Thyroid gland (tissue), 4 donors: Measurements from ENCODE around the gene ADARB2. TPM values are rescaled to one million over a fixed set of nuclear protein-coding genes. Genes with fewer than 3 reads are reported as not detected.

Experiments
- DNase-seq, 2 donors: peaks; one replicate each; pipeline ENCODE4 v3.0.0-alpha.2; 2019
- H3K27ac ChIP-seq, 3 donors: fragments of 200-600 bp; sonication (generic); 1 replicate in 2 of 3; 2 replicates in 1 of 3; pipeline ENCODE4 v1.5.1; 2016 to 2019; ENCODE audit warnings: mild to moderate bottlenecking in 1 of 3, moderate library complexity in 1 of 3
- H3K27me3 ChIP-seq: fragments of 200-600 bp; sonication (generic); one replicate; pipeline ENCODE4 v1.5.1; 2019
- H3K36me3 ChIP-seq, 2 donors: fragments of 200-600 bp; sonication (generic); one replicate each; pipeline ENCODE4 v1.5.1; 2016 to 2019
- H3K4me1 ChIP-seq, 2 donors: fragments of 200-600 bp; sonication (generic); one replicate each; pipeline ENCODE4 v1.5.1; 2017 to 2019
- H3K4me3 ChIP-seq, 3 donors: fragments of 200-600 bp; sonication (generic); replicated peaks in 1 of 3; 1 replicate in 2 of 3; 2 replicates in 1 of 3; pipeline ENCODE4 v1.5.1; 2016; ENCODE audit warnings: mild to moderate bottlenecking in 1 of 3
- H3K9me3 ChIP-seq: fragments of 200-600 bp; sonication (generic); one replicate; pipeline ENCODE4 v1.5.1; 2017
- POLR2A ChIP-seq, 2 donors: fragments of 450-650 bp; IDR thresholded peaks; one replicate each; pipeline ENCODE4 v1.6.1; 2017; ENCODE audit warnings: antibody characterized with exemption in 2 of 2, mild to moderate bottlenecking in 2 of 2, moderate library complexity in 1 of 2
- WGBS, 2 donors: methylation state at CpG; one replicate each; pipeline ENCODE4 v1.1.5; 2017; 5-methylcytosine and 5-hydroxymethylcytosine counted together
- intact Hi-C: fragments of 100-400 bp; cut with DNase I; formaldehyde crosslinking; loops from one replicate; pipeline ENCODE4 v1.15.1; 2023
- total RNA-seq, 4 donors: library from RNA; depleted of rRNA; stranded (reverse); fragments of >200 nt; gene quantifications; one replicate each; pipeline ENCODE4 v1.2.3, GENCODE V29; 2016
- TF ChIP-seq, protein P1 (sequence below), 6 experiments: fragments of 200-600 bp in 3 of 6; fragments of 450-650 bp in 3 of 6; sonication (generic) in 3 of 6; IDR thresholded peaks; one replicate each; pipeline ENCODE4 v1.5.1; 2016 to 2019; ENCODE audit warnings: antibody characterized with exemption in 6 of 6, mild to moderate bottlenecking in 2 of 6, inconsistent platforms in 1 of 6, moderate library complexity in 1 of 6

Gene ADARB2
- total RNA-seq, 4 donors from 2014 or later: 0.08 to 0.15 TPM; not detected in 2

- no peaks in the 10 kb centered on the region for H3K27me3 ChIP-seq
- TF ChIP-seq POLR2A (IDR thresholded peaks at IDR 0.05): no peak
- TF ChIP-seq, protein P1, sequence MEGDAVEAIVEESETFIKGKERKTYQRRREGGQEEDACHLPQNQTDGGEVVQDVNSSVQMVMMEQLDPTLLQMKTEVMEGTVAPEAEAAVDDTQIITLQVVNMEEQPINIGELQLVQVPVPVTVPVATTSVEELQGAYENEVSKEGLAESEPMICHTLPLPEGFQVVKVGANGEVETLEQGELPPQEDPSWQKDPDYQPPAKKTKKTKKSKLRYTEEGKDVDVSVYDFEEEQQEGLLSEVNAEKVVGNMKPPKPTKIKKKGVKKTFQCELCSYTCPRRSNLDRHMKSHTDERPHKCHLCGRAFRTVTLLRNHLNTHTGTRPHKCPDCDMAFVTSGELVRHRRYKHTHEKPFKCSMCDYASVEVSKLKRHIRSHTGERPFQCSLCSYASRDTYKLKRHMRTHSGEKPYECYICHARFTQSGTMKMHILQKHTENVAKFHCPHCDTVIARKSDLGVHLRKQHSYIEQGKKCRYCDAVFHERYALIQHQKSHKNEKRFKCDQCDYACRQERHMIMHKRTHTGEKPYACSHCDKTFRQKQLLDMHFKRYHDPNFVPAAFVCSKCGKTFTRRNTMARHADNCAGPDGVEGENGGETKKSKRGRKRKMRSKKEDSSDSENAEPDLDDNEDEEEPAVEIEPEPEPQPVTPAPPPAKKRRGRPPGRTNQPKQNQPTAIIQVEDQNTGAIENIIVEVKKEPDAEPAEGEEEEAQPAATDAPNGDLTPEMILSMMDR (IDR thresholded peaks at IDR 0.05): no peak
Observed at GRCh38 chr10:1558906-1559305, 178.4 kb downstream of the ADARB2 start.

GRCh38 chr10:1557081-1557480 lies 180.2 kb downstream of the ADARB2 start:
- DNase-seq: no peak
- Histone ChIP-seq H3K27ac (no peak overlapping the region), H3K4me1 (no peaks in the 10 kb centered on the region), H3K27me3 (no peaks in the 10 kb centered on the region), H3K9me3 (no peaks in the 10 kb centered on the region), H3K4me3 (no peak overlapping the region), H3K36me3 (no peaks in the 10 kb centered on the region)
- intact Hi-C loops: no loop called here
- 79 to 86% methylated on average over 13 of the region's 13 CpGs for WGBS, 2 donors
- no peak for TF ChIP-seq POLR2A (IDR thresholded peaks at IDR 0.05)
- TF ChIP-seq, protein P1 (IDR thresholded peaks at IDR 0.05): no peak

More at GRCh38 chr10:1558906-1559305, 178.4 kb downstream of the ADARB2 start:
- Histone ChIP-seq H3K4me3 (no peak overlapping the region), H3K36me3 (no peaks in the 10 kb centered on the region), H3K4me1 (no peaks in the 10 kb centered on the region), H3K9me3 (no peaks in the 10 kb centered on the region), H3K27ac (no peak overlapping the region)
- DNase-seq: no peak
- intact Hi-C loops: no loop called here
- 69 to 77% methylated on average over 4 of the region's 4 CpGs for WGBS, 2 donors

DNA sequence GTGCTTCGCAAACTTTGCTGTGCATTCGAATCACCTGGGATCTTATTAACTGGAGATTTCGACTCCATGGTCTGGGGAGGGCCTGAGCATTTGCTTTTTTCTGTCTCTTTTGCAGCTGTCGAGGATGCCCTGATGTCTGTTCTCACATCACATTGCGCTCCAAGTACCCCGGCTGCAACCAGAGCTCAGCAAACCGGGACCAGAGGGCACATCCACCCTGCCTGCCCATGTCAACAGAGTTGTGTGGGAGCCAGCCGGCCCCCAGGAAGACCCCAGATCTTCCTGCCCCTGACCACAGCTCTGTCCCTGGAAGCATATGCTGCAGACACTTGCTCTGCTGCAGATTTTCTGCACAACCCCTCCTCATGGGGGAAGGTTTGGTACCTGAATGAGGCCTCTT lies 180.8 kb downstream of the ADARB2 start:
- WGBS, 2 donors: 71 to 87% methylated on average over 8 of the region's 8 CpGs
- intact Hi-C loops: no loop called here
- no peak for DNase-seq
- Histone ChIP-seq H3K4me1 (no peaks in the 10 kb centered on the region), H3K9me3 (no peaks in the 10 kb centered on the region), H3K27ac (no peak overlapping the region), H3K4me3 (no peak overlapping the region), H3K36me3 (no peaks in the 10 kb centered on the region), H3K27me3 (no peaks in the 10 kb centered on the region)
- TF ChIP-seq, protein P1 (IDR thresholded peaks at IDR 0.05): no peak
- TF ChIP-seq POLR2A (IDR thresholded peaks at IDR 0.05): no peak

DNA sequence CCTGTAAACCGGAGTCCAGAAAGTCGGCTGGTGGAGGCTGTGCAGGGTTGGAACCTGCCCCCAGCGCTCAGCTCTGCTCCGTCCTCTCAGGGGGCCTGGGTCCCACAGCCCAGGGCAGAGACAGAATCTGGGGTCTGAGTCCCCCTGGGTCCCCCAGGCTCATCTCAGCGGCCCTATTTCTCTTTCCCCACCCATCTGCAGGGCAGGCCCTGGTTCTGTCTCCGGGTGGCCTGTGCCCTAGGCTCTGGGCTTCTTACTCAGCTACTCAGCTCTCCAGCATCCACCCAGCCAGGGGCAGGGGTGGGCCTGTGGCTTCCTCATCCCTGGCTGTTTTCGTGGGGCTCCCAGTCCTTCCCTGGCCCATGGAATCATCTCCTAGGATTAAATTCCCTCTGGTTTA lies 183.4 kb downstream of the ADARB2 start:
- TF ChIP-seq POLR2A (IDR thresholded peaks at IDR 0.05): no peak
- TF ChIP-seq, protein P1 (IDR thresholded peaks at IDR 0.05): no peak
- 79 to 81% methylated on average over 7 of the region's 7 CpGs for WGBS, 2 donors
- H3K4me3 ChIP-seq: no peak overlapping the region
- no peaks in the 10 kb centered on the region for H3K4me1 ChIP-seq
- H3K9me3 ChIP-seq: no peaks in the 10 kb centered on the region
- H3K36me3 ChIP-seq: no peaks in the 10 kb centered on the region
- intact Hi-C loops: no loop called here
- H3K27me3 ChIP-seq: no peaks in the 10 kb centered on the region
- H3K27ac ChIP-seq: no peak overlapping the region
- DNase-seq: no peak

- Histone ChIP-seq H3K9me3 (no peaks in the 10 kb centered on the region), H3K36me3 (no peaks in the 10 kb centered on the region), H3K27me3 (no peaks in the 10 kb centered on the region), H3K4me3 (no peak overlapping the region), H3K27ac (no peak overlapping the region), H3K4me1 (no peaks in the 10 kb centered on the region)
- intact Hi-C loops: no loop called here
- 68 to 72% methylated on average over 30 of the region's 30 CpGs for WGBS, 2 donors
- no peak for TF ChIP-seq POLR2A (IDR thresholded peaks at IDR 0.05)
- TF ChIP-seq, protein P1 (IDR thresholded peaks at IDR 0.05): no peak
- no peak for DNase-seq
Observed at GRCh38 chr10:1552881-1553670, 184.2 kb downstream of the ADARB2 start.
